CD4-positive, alpha-beta T cell (primary cell): ENCODE measurements around the gene TMEM207. TPM values are rescaled to one million over a fixed set of nuclear protein-coding genes. Genes with fewer than 3 reads are reported as not detected.

Source experiments
- ATAC-seq: fragments of 200-7000 bp; cut with Tn5 transposase; one replicate; pipeline ENCODE4 v1.10.0; 2022; ENCODE audit warnings: mild to moderate bottlenecking; ENCODE audit not compliant: poor library complexity
- CTCF ChIA-PET: fragments of 350-600 bp; sonication (Branson Sonifier 250); formaldehyde crosslinking; loops from one replicate; lab custom pipeline; 2021; ENCODE audit warnings: antibody characterized with exemption, inconsistent platforms; lab: Charles Lee
- POLR2A ChIA-PET: fragments of 350-600 bp; sonication (Branson Sonifier 250); formaldehyde crosslinking; loops from one replicate; lab custom pipeline; 2021; ENCODE audit warnings: antibody characterized with exemption, inconsistent platforms; lab: Charles Lee
- DNase-seq, 14 experiments: peaks; one replicate each; pipeline ENCODE4 v3.0.0-alpha.2; 2013 to 2020; ENCODE audit warnings: mixed read lengths in 2 of 14
- H3K27ac ChIP-seq, 2 donors: one replicate each; pipeline versions ENCODE4 v1.5.1 to v1.7.0; 2013; ENCODE audit warnings: low read length in 2 of 2, low read depth in 1 of 2, mild to moderate bottlenecking in 1 of 2
- H3K27me3 ChIP-seq, 2 experiments: 1 replicate in 1 of 2; 2 replicates in 1 of 2; pipeline versions ENCODE4 v1.6.1 to v1.7.0; 2013; ENCODE audit warnings: low read length in 2 of 2, control low read depth in 1 of 2, mild to moderate bottlenecking in 1 of 2, moderate library complexity in 1 of 2; ENCODE audit not compliant: insufficient read depth in 2 of 2, control insufficient read depth in 1 of 2
- H3K36me3 ChIP-seq: one replicate; pipeline ENCODE4 v1.6.1; 2013; ENCODE audit warnings: low read length, control low read depth; ENCODE audit not compliant: insufficient read depth
- H3K4me1 ChIP-seq: one replicate; pipeline ENCODE4 v1.6.1; 2013; ENCODE audit warnings: low read length, control low read depth; ENCODE audit not compliant: insufficient read depth
- H3K4me3 ChIP-seq: one replicate; pipeline ENCODE4 v1.5.1; 2013; ENCODE audit warnings: mild to moderate bottlenecking, low read length, moderate library complexity
- H3K9me3 ChIP-seq, 2 experiments: 1 replicate in 1 of 2; 2 replicates in 1 of 2; pipeline versions ENCODE4 v1.6.1 to v1.7.0; 2013; ENCODE audit warnings: low read length in 2 of 2, mild to moderate bottlenecking in 2 of 2, control low read depth in 1 of 2, moderate library complexity in 1 of 2; ENCODE audit not compliant: control insufficient read depth in 1 of 2, insufficient read depth in 1 of 2
- H3K27ac Mint-ChIP-seq: one replicate; pipeline ENCODE4 v1.8.0; 2020; ENCODE audit warnings: mixed read lengths
- H3K27me3 Mint-ChIP-seq: one replicate; pipeline ENCODE4 v1.8.0; 2021; ENCODE audit warnings: mixed read lengths
- H3K36me3 Mint-ChIP-seq: one replicate; pipeline ENCODE4 v1.8.0; 2021; ENCODE audit warnings: low read depth, mixed read lengths
- H3K4me1 Mint-ChIP-seq: one replicate; pipeline ENCODE4 v1.8.0; 2021; ENCODE audit warnings: low read depth, mixed read lengths
- H3K4me3 Mint-ChIP-seq: one replicate; pipeline ENCODE4 v1.8.0; 2020; ENCODE audit warnings: mild to moderate bottlenecking, mixed read lengths
- H3K9me3 Mint-ChIP-seq: one replicate; pipeline ENCODE4 v1.8.0; 2020; ENCODE audit warnings: mixed read lengths
- CTCF ChIP-seq: fragments of 200-600 bp; IDR thresholded peaks from one replicate; pipeline ENCODE4 v1.8.0; 2022; ENCODE audit warnings: antibody characterized with exemption, mild to moderate bottlenecking
- intact Hi-C, 2 experiments: fragments of 100-400 bp; cut with DNase I in 1 of 2; cut with micrococcal nuclease in 1 of 2; formaldehyde crosslinking; loops; one replicate each; pipeline versions ENCODE4 v1.15.1 to v1.9.0; 2023 to 2025; cut with DNase I, micrococcal nuclease
- total RNA-seq, 174 experiments: library from RNA in 2 of 174; stranded (reverse) in 2 of 174; gene quantifications; one replicate each; pipeline ENCODE4 v1.2.3 and lab custom pipeline; 2021 to 2026

Gene TMEM207
- total RNA-seq, 2 experiments from 2014 or later, result not detected

DNA sequence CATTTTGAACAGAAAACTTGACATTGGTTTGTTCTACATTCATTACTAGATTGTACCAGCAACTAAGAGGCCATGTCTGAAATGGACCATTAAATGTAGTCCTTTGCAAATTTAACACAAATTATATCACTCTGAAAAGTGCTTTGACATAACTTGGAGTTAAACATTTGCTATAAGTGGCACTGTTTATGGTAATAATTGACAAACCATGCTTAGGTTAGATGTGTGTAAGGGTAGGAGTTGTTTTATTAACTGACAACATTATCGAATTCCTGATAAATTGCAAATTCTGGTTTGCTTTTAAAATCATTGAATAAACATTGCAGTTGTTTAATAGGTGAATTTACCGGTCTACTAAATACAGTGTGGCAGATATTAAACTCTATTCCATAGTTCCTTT lies 6.1 kb upstream of the TMEM207 start:
- intact Hi-C loops, result no loop called here
- no peak for TF ChIP-seq CTCF
- CTCF ChIA-PET, result no interaction called here

GRCh38 chr3:190448256-190448655 lies 1.4 kb downstream of the TMEM207 start:
- Mint-ChIP-seq H3K27ac (no peak overlapping the region), H3K36me3 (no peaks in the 10 kb centered on the region), H3K4me3 (no peak overlapping the region), H3K9me3 (no peaks in the 10 kb centered on the region), H3K27me3 (no peaks in the 10 kb centered on the region), H3K4me1 (peaks cover 12% of the 10 kb centered on the region)
- no peaks in the 10 kb centered on the region for H3K27me3 ChIP-seq
- ChIA-PET POLR2A (no interaction called here), CTCF (no interaction called here)
- intact Hi-C loops, result no loop called here
- no peak overlapping the region for H3K4me3 ChIP-seq
- ATAC-seq, result no peak
- H3K9me3 ChIP-seq, result no peaks in the 10 kb centered on the region
- no peak overlapping the region for H3K27ac ChIP-seq
- DNase-seq, result no peak
- TF ChIP-seq CTCF, result no peak
- H3K4me1 ChIP-seq, result no peaks in the 10 kb centered on the region
- no peaks in the 10 kb centered on the region for H3K36me3 ChIP-seq

More for the DNA sequence above, 6.1 kb upstream of the TMEM207 start:
- H3K27me3 ChIP-seq, result no peaks in the 10 kb centered on the region
- H3K36me3 ChIP-seq, result no peaks in the 10 kb centered on the region
- POLR2A ChIA-PET, result no interaction called here
- ATAC-seq (no peak), DNase-seq (no peak)
- Mint-ChIP-seq H3K27me3 (peaks cover 18% of the 10 kb centered on the region), H3K9me3 (no peaks in the 10 kb centered on the region), H3K4me1 (no peaks in the 10 kb centered on the region), H3K27ac (no peak overlapping the region), H3K4me3 (no peak overlapping the region), H3K36me3 (no peaks in the 10 kb centered on the region)
- no peak overlapping the region for H3K4me3 ChIP-seq
- H3K27ac ChIP-seq, result no peak overlapping the region
- H3K9me3 ChIP-seq, result no peaks in the 10 kb centered on the region
- H3K4me1 ChIP-seq, result no peaks in the 10 kb centered on the region

DNA sequence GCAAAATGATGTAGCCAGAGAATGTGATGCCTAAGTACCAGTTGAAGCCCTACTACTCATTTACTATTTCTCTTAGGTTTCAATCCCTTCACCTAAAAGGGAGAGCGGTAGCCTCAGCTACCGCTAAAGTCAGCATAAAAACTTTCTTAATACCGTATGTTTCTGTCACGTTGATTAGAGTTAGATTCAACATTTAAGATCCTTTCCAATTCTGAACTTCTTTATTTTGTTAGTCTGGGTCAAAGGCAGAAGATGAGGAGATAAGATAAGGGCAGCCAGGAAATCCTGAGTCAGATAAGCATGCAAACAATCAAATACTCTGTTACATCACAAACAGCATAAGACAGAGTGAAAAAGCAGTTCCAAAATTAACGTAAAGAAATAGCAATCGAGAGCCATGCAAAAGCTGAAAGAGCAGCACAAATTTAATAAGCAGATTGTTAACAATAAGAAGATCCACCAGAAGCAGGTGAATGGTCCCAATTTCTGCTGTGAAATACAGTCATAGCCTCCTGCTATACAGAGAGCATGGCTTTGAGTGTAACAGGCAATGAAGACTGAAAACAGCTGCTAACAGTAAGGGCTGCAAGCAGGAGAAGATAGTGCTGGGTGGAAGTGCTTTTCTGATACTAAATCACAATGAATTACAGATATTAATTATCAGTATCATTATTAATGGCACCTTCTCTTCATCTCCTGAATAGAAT lies 3.0 kb downstream of the TMEM207 start:
- no peaks in the 10 kb centered on the region for H3K27me3 ChIP-seq
- DNase-seq (peak in 3 of 14 experiments; percentile 4 to 24 (median 21)), ATAC-seq (peak; percentile 34)
- no peak for TF ChIP-seq CTCF
- intact Hi-C loops, result no loop called here
- H3K9me3 ChIP-seq, result no peaks in the 10 kb centered on the region
- Mint-ChIP-seq H3K4me1 (peaks cover 12% of the 10 kb centered on the region), H3K9me3 (no peaks in the 10 kb centered on the region), H3K27me3 (no peaks in the 10 kb centered on the region), H3K27ac (no peak overlapping the region), H3K4me3 (no peak overlapping the region), H3K36me3 (no peaks in the 10 kb centered on the region)
- no peaks in the 10 kb centered on the region for H3K36me3 ChIP-seq
- CTCF ChIA-PET, result no interaction called here
- no peaks in the 10 kb centered on the region for H3K4me1 ChIP-seq
- no peak overlapping the region for H3K4me3 ChIP-seq
- no peak overlapping the region for H3K27ac ChIP-seq
- POLR2A ChIA-PET, result no interaction called here
